GM19438 (cell line): ENCODE data around the gene RERE.
"Not testable (repeated sequence)": the region's sequence is repeated elsewhere in the genome, so short reads cannot be mapped to it uniquely, and the experiment has no call there.

Experiments
- ATAC-seq: cut with Tn5 transposase; IDR thresholded peaks from one replicate; pipeline ENCODE4 v1.9.1; 2021; ENCODE audit warnings: low read depth; ENCODE audit not compliant: unreplicated experiment

The RERE gene

GRCh38 chr1:8754247-8754650 lies 63.2 kb downstream of the RERE start:
- ATAC-seq, result no peak

DNA sequence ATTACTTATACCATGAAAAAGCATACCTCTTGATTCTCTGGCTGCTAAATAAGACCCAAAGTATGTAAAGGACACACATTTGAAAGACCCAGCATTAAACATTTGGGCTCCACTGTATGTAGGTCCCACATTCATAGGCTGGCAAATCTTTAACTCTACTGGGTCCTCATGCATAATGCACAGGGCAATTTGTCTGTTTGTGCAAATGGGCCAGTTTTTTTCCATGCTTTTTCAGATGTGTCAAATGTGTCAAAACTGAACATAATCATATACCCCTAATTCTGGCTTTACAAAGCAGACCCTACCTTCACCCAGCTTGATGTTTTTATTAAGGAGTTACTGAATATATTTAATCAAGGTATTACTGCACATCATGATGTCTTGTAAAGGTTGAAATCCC lies 63.7 kb downstream of the RERE start:
- ATAC-seq, result no peak

- no peak for ATAC-seq
Observed at GRCh38 chr1:8752921-8753713, 64.3 kb downstream of the RERE start.

DNA sequence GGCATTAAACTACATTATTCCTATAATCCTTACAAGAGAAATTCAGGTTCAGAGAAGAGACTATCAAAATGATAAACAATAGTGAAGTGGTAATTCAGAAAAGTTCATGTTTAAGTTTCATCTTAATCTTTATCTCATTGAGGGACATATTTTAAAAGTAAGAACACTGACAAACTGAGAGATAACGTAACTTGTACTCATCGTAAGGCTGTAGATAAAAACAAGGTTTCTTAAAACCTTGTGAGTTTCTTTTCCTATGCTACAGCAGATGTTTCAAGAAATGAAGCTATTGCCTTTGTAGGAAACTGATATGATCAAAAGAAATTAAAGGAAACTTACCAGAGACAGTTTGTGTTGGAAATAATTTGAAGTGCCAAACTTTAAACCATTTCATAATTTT lies 65.0 kb downstream of the RERE start:
- ATAC-seq, result no peak

GRCh38 chr1:8751984-8752383 lies 65.5 kb downstream of the RERE start:
- ATAC-seq, result no peak

GRCh38 chr1:8747879-8748825 lies 69.3 kb downstream of the RERE start:
- ATAC-seq, result no peak

GRCh38 chr1:8746554-8746953 lies 70.9 kb downstream of the RERE start:
- ATAC-seq, result no peak

GRCh38 chr1:8745749-8746390 lies 71.6 kb downstream of the RERE start:
- no peak for ATAC-seq

DNA sequence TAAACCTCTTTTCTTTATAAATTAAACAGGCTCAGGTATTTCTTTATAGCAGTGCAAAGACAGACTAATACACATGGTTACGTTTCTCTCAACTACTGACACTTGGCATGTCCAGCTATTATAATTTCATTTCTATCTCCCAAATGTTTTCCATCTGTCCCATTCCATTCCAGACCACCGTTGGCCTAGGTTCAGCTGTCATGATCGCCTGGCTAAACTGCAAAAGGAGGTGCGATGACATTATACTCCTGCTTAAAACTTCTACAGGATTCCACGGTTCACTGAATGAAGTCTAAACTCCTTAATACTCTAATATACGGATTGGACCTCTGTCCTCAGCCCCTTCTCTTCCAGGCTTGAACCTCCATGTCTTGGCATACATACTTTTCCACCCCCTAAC lies 72.1 kb downstream of the RERE start:
- no peak for ATAC-seq

DNA sequence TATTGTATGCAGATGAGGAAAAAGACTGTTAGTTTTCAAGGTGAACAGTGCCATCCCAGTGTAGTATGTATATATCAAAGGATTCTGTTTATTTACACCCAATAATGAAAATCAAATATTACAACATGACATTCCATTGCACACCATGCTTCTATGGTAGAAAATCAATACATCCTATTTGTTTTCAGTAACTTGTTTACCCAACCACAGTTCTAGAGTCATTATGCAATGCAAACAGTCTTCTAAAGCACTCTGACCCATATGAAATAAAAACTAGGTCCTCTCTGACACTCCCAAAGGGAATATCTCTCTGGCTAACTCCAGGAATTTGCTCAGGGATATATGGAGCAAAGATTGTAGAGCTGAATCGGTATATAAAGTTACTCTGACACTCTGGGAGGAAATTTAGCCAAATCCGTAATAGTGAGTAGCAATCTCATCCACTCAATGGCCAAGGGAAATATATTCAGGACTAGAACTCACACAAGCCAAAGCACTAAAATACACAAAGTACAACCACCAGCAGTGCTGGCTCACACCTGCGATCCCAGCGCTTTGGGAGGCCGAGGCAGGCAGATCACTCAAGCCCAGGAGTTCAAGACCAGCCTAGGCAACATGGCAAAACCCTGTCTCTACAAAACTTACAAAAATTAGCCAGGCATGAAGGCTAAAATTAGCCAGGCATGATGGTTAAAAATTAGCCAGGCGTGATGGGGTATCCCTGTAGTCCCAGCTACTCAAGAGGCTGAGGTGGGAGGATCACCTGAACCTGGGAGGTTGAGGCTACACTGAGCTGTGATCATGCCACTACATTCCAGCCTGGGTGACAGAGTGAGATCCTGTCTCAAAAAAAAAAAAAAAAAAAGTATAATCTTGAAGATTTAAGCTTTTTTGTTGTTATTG lies 75.2 kb downstream of the RERE start:
- no peak for ATAC-seq

DNA sequence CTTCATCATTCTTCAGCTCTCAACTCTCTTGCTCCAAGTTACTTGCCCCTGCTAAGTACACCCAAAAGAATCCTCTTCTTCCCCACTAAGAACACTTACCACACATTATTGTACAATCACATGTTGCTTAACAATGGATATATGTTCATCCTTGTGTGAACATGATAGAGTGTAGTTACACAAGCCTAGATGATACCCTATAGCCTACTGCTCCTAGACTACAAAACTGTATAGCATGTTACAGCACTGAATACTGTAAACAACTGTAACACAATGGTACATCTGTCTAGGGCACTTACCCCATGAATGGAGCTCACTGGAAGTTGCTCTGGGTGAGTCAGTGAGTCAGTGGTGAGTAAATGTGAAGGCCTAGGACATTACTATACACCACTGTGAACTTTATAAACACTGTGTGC lies 77.4 kb downstream of the RERE start:
- ATAC-seq, result no peak

DNA sequence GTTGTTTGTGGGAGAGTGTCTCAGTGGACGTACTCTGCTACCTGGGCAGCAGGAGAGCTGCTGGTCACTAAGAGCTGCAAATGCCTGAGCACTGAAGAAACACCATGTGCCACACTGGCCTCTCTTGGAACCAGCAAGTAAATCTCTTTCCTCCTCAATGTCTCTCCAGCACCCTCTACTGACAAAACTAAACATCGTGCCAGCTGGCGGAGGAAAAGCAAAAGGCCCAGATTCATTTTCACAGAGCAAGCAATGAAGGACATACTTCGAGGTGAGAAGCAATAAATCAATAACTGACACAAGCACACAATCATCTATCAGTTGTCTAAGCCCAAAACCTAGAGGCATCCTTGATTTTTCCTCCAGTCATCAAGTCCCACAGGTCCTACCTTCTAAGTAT lies 78.1 kb downstream of the RERE start:
- ATAC-seq, result no peak

- ATAC-seq, result no peak
Observed at GRCh38 chr1:8736927-8737326, 80.5 kb downstream of the RERE start.

DNA sequence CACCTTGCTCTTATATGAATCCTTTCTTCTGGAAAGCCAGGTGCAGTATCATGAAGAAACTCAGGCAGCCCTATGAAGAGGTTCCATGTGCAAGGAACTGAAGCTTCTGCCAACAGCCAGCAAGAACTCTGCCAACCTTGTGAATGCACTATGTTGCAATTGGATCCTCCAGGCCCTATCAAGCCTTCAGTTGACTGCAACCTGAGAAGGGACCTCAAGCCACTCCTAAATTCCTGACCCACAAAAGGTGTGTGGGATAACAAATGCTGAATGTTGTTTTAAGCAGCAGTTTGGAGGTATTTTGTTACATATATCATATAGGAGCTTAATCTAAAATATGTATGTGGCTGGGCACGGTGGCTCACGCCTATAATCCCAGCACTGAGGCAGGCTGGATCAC lies 84.0 kb downstream of the RERE start:
- no peak for ATAC-seq

DNA sequence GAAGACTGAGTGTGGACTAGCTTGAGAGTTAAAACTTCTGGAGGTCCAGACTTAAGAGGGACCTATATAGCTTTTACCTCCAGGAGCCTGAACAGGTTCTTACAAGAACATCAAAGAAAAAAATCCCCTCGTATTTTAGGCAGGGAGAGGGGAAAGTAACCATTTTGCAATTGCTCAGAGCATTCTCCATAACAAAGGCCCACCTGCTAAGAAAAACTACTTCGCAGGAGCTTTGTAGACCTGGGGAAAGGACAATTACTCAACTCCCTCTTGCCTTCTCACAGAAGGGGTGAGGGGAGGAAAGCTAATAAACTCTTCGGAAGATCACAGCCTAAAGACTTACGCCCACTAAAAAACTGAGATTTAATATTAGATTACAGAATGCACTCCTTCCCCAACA lies 86.3 kb downstream of the RERE start:
- no peak for ATAC-seq

DNA sequence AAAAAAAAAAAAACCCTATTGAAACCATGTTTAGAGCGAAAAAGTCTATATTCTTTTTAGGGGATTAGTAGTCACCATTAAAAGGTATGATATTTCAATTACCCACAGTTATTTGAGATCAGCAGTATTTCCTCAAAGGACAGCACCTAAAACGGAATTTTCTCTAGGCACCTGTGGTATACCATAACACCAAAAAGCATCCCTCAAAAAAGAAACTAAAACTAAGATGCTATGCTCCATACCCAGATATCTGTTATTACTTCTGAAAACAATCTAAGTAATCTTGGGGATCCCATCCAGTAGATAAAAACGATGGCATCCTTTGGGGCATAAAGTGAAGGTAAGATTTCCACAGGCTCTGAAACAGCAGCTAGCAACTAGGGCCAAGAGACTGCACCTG lies 89.0 kb downstream of the RERE start:
- ATAC-seq, result no peak

DNA sequence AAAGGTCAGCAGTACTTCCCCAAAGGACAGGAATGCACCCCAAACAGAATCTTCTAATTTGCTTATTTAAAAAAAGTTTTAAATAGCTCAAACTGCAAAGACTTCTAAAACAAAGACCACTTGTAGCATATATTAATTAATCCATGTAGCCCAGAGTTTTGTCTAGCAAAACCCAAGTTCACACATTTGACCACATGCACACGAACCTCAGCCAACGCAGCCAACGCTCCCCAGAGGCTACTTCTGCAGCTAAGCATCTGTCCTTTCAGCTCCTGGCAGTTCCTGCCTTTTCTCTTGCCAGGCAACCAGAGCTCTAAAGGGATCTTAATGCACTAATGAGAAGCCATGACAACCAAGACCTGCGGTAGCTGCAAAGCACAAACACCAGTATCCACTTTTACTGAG lies 89.6 kb downstream of the RERE start:
- no peak for ATAC-seq

GRCh38 chr1:8727316-8727715 lies 90.1 kb downstream of the RERE start:
- ATAC-seq, result not testable (repeated sequence)

DNA sequence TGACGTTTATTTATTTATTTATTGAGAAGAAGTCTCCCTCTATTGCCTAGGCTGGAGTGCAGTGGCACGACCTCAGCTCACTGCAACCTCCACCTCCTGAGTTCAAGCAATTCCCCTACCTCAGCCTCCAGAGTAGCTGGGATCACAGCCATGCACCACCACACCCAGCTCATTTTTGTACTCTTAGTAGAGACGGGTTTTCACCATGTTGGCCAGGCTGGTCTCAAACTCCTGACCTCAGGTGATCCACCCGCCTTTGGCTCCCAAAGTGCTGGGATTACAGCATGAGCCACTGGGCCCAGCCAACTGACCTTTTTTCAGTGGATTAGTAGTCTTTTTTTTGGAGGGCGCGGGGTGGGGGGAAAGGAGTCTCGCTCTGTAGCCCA lies 90.6 kb downstream of the RERE start:
- not testable (repeated sequence) for ATAC-seq

- no peak for ATAC-seq
Observed at GRCh38 chr1:8723010-8723409, 94.4 kb downstream of the RERE start.
